ENCODE measurements around the gene RNASEH2C.
"Not testable (repeated sequence)": the region's sequence is repeated elsewhere in the genome, so short reads cannot be mapped to it uniquely, and the experiment has no call there.

RNASEH2C gene

DNA sequence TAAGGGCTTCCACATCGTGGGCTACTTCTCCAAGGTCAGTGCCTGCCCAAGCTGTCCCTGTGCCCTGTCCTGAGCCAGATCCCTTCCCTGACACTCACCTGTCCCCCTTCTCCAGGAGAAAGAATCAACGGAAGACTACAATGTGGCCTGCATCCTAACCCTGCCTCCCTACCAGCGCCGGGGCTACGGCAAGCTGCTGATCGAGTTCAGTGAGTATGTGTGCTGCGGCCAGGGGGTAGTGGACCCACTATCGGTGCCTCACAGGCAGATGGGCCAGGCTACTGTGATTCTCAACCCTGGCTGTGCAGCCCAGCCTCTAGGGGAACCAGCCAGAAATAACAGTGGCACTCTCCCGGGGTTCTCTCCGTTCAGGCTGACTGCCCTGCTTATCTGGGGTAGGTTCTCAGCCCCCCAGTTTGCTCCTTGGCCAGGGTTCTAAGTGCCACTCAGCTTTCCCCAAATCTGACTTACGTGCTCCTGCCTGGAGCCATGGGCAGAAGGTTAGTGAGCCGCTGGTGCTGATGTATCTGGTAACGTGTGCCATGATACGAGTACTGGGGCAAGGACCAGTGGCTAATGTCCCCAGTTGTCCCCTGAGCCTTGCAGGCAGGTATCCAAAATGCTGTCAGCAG lies 3.7 kb downstream of the RNASEH2C start:
- no peak for DNase-seq

DNA sequence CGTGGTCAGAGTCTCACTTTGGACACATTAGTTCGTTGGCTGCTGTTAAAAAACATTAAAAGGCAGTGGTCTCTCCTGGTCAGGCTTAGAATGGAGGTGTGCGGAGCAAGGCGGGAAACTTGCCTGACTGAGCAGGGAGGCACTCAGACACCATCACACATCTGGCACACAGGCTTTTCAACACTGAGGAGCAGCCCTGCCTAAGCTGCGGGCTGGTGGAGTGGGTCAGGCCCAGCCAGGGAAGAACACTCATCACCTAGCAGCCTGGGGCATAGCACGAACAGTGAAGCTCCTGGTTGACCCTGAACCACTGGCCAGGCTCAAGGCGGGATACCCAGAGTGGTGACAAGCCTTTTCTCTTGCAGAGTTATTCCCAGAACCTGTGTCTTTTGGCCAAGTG lies 4.3 kb downstream of the RNASEH2C start:
- no peak for DNase-seq

DNA sequence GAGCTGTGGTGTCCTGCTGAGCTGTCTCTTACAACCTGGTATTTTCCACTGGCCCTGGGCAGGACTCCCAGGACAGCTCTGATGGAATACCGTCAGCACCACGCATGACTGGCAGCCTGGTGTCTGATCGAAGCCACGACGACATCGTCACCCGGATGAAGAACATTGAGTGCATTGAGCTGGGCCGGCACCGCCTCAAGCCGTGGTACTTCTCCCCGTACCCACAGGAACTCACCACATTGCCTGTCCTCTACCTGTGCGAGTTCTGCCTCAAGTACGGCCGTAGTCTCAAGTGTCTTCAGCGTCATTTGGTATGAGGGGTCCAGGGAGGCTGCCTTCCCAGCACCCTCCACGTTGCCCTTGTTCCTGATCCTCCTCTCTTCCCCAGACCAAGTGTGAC lies 6.2 kb downstream of the RNASEH2C start:
- DNase-seq: no peak

DNA sequence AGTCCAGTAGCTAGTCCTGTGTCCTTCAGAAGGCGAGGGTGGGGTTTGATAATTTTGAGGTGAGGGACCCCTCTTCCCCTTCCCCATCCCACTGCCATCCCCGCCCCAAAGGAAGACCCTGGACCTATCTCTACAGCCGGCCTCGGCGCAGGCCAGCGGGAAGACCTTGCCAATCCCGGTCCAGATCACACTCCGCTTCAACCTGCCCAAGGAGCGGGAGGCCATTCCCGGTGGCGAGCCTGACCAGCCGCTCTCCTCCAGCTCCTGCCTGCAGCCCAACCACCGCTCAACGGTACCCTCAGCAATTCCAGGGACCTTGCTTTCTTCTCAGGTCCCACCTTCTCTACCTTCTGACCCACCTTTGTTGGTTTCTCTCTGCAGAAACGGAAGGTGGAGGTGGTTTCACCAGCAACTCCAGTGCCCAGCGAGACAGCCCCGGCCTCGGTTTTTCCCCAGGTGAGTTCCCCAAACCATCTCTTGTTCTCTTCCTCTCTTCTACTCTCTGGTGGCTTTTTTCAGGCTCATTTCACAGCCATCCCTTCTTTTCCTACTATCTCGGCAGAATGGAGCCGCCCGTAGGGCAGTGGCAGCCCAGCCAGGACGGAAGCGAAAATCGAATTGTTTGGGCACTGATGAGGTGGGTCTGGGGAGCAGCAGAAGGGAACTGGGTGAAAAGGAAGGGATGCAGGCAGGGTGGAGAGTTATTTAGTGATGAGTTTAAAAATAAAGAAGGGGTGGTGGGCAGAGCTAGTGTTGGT lies 7.2 kb downstream of the RNASEH2C start:
- no peak for DNase-seq

DNA sequence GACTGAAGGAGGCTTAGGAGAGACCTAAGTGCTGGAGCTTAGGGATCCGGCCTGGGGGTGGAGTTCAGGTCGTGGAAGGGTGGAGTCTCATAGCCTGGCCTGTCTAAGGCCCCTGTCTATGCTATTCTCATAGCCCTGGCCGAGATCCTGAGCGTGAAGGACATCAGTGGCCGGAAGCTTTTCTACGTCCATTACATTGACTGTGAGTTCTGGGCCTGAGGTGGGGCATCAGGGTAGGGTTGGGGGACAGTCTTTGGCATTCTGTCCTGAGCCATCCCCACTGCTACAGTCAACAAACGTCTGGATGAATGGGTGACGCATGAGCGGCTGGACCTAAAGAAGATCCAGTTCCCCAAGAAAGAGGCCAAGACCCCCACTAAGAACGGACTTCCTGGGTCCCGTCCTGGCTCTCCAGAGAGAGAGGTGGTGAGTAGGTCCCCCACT lies 7.9 kb downstream of the RNASEH2C start:
- DNase-seq: no peak

DNA sequence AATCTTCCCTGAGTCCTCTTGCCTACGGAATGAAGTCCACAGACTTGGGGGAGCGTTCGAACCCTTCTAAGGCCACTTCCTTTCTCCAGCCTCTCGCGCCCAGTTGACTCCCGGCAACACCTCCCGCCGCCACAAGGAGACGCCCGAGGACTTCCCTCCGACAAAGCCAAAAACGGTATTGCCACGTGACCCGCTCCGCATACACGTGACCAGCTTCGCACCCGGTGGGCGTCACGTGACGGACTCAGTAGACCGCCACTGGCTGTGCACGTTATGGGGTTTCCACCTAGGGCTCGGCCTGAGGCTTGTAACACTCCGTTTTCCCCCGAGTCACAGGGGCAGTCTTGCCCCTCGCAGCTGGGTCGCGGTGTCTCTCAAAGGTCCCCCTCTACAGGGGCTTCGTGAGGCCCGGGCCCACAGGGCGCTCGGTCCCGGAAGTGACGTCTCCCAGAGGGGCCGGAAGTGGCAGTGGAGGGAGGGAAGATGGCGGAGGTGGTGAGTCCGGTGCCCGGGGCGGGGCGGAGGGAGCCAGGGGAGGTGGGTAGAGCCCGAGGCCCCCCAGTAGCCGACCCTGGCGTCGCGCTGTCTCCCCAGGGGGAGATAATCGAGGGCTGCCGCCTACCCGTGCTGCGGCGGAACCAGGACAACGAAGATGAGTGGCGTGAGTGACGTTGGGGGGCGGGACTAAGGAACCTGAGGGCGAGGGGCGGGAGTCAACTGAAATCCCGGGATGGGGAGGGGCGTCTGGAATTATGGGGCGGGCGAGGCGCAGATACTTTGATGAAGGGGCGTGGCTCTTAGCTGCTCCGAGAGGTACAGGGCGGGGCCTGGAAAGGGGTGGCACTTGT lies 8.6 kb downstream of the RNASEH2C start, which contains the start of gene KAT5:
Gene KAT5, plus strand, starts transcription at position 468 of the 848 bp plus-strand sequence. Its CDS starts 16 bp downstream, at position 484.
- peak; percentile 87 for DNase-seq

DNA sequence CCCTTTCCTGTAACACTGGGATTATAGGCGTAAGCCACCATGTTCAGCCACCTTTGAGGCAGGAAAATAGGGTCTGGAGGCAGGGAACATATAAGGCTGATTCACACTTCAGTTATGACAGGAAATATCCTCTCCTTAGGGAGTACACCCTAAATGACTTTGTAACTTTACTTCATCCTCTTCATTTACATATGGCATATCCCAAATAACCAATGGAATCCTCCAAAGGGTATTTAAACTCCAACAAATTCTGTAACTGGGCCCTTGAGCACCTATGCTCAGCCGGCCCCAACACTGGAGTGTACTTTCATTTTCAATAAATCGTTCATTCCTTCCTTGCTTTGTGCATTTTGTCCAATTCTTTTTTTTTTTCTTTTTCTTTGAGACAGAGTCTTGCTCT lies 10.2 kb downstream of the RNASEH2C start:
- no peak for DNase-seq

DNA sequence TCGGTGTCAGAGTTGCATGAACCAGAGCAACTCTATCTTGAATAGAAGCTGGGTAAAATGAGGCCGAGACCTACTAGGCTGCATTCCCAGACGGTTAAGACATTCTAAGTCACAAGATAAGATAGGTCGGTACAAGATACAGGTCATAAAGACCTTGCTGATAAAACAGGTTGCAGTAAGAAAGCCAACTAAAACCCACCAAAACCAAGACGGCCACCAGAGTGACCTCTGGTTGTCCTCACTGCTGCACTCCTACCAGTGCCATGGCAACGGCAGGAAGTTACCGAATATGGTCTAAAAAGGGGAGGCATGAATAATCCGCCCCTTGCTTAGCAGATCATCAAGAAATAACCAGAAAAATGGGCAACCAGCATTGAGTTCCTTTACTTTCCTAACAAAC lies 10.9 kb downstream of the RNASEH2C start:
- no peak for DNase-seq

DNA sequence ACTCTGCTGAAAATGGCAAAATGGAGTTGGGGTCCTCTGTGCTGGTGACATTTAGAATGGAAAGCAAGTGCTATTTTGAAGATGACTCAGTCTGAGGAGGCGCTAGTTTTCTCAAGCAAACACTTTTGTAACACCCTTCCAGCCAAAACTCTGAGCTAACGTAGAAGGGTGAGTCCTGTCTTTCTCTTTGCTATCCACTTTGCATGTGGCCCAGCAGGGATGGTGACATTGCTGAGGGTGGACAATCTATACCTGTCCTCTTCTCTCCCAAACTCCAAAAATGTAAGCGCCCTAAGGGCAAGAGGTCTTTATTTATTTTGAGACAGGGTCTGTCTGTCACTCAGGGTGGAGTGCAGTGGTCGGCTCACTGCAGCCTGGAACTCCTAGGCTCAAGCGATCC lies 12.1 kb downstream of the RNASEH2C start:
- DNase-seq: no peak

DNA sequence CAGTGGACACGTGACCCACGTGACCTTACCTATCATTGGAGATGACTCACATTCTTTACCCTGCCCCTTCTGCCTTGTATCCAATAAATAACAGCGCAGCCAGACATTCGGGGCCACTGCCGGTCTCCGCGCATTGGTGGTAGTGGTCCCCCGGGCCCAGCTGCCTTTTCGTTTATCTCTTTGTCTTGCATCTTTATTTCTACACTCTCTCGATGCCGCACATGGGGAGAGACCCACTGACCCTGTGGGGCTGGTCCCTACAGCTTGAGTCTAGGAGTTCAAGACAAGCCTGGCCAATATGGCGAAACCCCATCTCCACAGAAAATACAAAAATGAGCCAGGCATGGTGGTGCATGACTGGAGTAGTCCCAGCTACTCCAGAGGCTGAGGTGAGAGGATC lies 13.6 kb downstream of the RNASEH2C start:
- DNase-seq: not testable (repeated sequence)

DNA sequence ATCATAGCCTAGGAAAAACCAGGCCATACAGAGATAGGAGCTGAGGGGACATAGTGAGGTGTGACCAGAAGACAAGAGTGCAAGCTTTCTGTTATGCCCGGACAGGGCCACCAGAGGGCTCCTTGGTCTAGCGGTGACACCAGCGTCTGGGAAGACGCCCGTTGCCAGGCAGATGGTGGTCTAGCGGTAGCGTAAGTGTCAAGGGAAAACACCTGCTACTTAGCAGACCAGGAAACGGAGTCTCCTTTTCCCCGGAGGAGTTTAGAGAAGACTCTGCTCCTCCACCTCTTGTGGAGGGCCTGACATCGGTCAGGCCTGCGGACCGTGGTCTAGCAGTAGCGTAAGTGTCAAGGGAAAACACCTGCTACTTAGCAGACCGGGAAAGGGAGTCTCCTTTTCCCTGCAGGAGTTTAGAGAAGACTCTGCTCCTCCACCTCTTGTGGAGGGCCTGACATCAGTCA lies 14.3 kb downstream of the RNASEH2C start:
- DNase-seq: peak; percentile 43

DNA sequence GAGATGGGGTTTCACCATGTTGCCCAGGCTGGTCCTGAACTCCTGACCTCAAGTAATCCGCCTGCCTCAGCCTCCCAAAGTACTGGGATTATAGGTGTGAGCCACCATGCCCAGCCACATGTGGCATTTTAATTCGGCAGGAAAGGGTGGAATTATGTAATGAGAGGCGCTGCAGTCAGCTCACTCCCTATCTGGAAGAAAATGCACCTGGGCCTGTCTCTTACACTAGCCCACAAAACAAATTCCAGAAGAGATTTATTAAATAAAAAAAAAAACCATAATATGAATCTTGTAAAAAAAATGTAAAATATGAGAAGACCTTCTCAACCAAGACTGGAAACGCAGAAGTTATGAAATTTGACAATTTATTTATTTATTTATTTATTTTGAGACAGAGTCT lies 16.8 kb downstream of the RNASEH2C start:
- no peak for DNase-seq

DNA sequence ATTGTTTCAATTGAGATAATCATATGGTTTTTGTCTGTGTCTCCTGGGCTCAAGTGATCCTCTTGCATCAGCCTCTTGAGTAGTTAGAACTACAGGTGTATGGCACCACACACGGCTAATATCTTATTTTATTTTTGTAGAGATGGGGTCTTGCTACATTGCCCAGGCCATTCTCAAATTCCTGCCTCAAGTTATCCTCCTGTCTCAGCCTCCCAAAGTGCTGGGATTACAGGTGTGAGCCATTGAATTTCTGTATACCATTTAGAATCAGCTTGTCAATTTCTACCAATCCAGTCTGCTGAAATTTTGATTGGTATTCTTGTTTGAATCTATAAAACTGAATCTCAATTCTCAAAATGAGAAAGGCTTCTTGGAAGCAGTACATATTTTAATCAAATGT lies 18.9 kb downstream of the RNASEH2C start:
- DNase-seq: no peak

DNA sequence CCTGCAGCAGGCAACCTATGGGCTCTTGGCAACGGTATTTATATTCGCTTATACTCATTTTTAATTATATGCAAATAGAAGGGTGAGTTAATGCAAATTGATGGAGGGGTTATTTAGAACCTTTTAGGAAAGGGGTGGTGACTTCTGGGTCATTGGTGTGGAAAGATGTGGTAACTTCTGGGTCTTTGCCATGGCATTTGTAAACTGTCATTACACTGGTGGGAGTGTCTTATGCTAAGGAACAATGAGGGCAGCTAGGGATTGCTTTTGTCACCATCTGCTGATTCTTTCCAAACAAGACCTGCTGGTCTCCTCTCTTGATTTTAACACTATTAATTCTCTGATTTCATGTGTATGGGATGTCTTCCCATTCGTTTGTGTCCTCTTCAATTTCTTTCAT lies 20.2 kb downstream of the RNASEH2C start:
- DNase-seq: no peak

DNA sequence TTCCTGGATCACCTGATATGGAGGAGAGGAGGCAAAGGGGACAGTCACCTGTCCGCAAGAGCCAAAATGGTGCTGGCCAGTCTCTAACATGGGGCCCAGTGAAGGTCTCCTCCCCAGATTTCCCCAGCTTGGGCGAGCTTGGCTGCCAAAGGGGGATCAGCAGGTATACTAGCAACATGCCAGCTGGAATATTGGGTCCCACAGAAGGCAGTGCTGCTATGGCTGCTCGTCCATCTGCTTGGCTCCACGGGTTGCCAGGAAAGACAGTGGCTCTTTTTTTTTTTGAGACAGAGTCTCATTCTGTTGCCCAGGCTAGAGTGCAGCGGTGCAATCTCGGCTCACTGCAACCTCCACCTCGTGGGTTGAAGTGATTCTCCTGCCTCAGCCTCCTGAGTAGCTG lies 21.3 kb downstream of the RNASEH2C start:
- no peak for DNase-seq

DNA sequence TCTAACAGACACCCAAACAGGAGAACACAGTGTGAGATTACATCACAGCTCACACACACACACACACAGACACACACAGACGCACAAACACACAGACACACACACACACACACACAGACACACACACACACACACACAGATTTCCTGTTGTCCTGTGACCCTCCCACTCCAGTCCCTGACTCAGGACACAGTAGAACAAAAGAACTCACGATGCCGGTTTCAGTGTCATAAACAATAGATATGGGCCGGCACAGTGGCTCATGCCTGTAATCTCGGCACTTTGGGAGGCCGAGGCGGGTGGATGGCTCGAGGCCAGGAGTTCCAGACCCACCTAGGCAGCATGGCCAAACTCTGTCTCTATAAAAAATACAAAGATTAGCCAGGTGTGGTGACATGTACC lies 22.4 kb downstream of the RNASEH2C start:
- no peak for DNase-seq

DNA sequence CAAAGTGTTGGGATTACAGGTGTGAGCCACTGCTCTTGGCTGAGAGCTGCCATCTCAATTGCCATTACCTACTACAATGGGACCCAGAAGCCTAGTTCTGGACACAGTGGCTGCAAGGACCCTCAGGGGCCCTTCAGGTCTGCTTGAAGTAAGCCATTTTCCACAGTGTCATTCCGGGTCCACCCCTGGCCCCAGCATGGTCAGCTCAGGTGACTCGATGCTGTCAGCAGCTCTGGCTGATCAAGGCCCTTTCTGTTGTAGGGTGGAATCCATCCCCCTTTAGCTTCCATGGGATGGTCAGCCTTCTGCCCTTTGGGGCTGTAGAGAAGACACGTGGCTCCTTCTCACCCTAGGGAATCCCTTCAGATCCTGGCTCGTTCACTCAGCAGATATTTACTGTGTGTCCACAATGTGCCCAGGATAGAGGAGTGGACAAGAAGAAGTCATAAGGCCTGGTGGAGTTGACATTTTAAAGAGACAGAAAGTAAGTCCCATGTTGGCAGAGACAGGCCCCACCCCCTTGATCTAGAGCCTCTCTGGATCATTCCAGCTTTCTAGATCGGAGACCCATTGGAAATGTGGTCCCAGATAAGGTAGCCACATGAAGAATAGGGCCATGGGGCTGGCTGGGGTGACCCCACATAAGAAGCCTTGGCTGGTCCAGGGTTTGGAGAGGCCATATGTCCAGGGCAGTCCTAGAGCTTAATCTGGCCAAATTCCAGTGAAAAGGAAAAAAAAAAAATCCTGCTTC lies 23.6 kb downstream of the RNASEH2C start:
- DNase-seq: no peak

DNA sequence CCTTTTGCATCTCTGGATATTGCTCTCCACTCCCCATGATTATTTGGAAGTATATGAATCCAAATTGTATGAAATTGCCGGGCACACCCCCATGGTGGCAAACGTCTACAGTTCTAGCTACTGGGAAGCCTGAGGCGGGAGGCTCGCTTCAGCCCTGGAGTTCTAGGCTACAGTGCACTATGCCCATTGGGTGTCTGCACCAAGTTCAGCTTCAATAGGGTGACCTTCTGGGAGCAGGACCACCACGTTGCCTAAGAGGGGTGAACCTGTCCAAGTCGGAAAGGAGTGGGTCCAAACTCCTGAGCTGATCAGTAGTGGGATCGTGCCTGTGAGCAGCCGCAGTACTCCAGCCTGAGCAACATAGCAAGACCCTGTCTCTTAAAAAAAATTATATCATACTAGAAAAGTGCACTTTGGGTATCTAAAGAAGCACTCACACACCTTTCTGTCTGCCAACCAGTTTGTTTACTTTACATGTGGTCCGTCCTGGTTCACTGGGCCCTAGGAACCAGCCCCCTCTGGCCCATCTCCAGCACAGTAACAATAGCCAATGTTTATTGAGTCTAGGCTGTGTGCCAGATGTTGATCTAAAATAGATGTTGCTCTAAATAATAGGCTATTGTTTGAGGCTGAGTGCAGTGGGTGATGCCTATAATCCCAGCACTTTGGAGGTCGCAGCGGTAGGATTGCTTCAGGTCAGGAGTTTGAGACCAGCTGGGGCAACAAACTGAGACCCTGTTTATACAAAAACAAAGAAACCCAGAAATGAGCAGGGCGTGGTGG lies 24.9 kb downstream of the RNASEH2C start:
- peak; percentile 16 for DNase-seq

DNA sequence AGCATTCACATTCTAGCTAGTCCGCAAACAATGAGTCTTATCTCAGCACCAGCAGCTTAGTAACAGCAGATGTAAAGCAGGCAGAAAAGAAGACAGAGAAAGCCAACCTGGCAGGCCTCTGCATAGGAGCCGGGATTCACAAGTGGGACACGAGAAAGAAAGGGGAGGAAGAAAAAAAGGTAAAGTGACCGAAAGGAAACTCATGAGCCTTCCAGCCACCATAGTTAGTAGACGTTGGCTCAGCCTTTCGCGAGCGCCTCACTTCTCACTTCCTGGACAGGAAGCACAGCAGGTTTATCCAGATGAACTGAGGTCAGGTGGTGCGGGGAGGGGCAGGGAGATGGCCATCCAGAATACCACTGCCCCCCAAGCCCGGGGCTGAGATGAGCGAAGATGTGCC lies 28.2 kb downstream of the RNASEH2C start:
- DNase-seq: no peak

DNA sequence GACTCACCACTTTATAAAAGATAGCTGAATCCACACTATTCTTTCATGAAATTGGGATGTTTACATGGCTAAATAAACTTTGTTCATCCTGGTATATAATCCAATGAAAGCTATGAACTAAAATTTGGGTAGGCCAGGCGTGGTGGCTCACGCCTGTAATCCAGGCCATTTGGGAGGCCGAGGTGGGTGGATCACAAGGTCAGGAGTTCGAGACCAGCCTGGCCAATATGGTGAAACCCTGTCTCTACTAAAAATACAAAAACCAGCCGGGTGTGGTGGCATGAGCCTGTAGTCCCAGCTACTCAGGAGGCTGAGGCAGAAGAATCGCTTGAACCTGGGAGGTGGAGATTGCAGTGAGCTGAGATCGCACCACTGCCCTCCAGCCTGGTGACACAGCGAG lies 28.8 kb downstream of the RNASEH2C start:
- not testable (repeated sequence) for DNase-seq

DNA sequence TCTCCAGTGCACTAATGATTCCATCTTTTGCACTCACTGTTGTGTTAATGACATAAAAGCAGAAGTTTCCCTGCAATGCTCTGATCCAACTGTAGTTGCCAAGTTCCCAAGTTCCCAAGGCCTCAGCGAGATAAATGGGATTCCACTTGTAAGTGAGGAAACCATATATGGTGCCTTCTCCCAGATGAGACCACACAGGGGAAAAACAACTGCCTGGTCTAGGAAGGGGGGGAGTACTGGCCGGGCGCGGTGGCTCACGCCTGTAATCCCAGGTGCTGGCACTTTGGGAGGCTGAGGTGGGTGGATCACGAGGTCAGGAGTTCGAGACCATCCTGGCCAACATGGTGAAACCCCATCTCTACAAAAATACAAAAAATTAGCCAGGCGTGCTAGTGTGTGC lies 34.6 kb downstream of the RNASEH2C start:
- no peak for DNase-seq

DNA sequence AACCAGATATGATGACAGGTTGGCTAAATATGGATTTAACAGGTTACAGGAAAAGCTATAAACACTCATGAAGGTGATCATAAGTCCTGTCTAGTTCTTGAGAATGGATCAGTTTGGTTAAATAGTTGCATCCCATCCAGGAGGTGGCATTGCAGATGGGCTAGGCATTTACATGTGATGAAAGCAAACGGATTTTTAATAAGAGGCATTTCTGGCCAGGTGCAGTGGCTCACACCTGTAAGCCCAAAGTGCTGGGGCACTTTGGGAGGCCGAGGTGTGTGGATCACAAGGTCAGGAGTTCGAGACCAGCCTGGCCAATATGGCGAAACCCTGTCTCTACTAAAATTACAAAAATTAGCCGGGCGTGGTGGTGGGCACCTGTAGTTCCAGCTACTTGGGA lies 37.1 kb downstream of the RNASEH2C start:
- DNase-seq: not testable (repeated sequence)
